GM18502 (cell line): ENCODE results near the gene ZNF827.

Experiments
- ATAC-seq: cut with Tn5 transposase; IDR thresholded peaks from one replicate; pipeline ENCODE4 v1.9.1; 2021; ENCODE audit warnings: mild to moderate bottlenecking; ENCODE audit not compliant: unreplicated experiment, poor library complexity

ZNF827 gene, protein sequence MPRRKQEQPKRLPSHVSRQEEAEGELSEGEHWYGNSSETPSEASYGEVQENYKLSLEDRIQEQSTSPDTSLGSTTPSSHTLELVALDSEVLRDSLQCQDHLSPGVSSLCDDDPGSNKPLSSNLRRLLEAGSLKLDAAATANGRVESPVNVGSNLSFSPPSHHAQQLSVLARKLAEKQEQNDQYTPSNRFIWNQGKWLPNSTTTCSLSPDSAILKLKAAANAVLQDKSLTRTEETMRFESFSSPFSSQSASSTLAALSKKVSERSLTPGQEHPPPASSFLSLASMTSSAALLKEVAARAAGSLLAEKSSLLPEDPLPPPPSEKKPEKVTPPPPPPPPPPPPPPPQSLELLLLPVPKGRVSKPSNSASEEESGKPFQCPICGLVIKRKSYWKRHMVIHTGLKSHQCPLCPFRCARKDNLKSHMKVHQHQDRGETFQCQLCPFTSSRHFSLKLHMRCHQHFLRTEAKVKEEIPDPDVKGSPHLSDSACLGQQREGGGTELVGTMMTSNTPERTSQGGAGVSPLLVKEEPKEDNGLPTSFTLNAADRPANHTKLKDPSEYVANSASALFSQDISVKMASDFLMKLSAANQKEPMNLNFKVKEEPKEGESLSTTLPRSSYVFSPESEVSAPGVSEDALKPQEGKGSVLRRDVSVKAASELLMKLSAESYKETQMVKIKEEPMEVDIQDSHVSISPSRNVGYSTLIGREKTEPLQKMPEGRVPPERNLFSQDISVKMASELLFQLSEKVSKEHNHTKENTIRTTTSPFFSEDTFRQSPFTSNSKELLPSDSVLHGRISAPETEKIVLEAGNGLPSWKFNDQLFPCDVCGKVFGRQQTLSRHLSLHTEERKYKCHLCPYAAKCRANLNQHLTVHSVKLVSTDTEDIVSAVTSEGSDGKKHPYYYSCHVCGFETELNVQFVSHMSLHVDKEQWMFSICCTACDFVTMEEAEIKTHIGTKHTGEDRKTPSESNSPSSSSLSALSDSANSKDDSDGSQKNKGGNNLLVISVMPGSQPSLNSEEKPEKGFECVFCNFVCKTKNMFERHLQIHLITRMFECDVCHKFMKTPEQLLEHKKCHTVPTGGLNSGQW

DNA sequence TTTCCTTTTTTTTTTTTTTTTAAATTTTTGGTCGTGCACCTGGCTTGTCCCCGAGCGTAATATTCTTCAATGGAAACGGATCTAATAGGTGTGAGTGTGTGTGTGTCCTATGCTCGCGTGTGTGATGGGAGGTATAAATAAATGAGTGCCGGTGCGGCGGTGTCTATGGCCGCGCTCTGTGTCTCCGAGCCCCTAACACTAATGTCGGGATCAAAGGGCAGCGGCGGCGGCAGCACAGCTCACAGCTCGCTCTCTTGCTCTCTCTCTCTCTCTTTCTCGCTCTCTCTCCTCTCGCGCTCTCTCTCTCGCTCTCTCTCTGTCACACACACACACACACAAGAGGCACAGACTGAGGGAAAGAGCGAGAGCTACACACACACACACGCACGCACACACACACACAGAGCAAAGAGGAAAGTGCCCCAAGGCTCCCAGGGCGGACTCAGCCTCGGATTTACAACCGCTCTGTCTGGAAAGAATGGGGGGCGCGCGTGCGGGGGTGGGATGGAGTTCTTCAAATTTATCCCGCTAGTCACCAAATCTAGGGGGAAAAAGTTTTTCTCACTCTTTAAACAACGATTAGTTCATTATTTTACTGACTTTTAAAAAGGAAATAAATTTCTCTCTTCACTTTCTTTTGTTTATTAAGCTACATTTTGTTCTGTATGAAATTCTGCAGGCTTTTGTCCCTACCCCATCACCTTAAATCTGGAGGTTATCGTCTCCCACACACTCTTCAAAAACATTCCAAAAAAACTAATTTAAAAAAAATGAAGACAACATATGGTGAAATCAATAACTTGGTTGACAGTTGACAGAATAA, at the start of gene ZNF827:
TSS of gene ZNF827 (minus strand) at position 206 of the 823 bp plus-strand sequence. CDS start 416 bp downstream, outside the sequence.
- ATAC-seq: peak; percentile 43

DNA sequence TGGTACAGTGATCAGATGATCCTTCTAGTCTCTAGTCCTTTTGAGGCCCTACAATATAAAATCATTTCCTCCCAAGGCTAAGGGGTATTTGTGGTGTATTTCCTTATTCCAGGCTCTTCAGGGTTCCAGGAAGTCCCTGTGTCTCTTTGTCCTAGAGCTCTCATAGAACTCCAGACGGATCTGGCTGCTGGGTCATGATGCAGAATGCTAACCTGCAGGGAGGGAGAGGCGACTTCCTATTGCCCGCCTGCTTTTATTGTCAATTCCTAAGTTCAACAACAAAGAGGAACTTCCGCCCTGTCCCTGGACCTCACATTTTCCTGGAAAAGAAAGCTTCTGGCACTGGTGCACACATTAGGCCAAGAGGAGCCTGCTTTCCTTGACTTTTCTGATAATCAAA, 45.9 kb upstream of the ZNF827 start:
- no peak for ATAC-seq

DNA sequence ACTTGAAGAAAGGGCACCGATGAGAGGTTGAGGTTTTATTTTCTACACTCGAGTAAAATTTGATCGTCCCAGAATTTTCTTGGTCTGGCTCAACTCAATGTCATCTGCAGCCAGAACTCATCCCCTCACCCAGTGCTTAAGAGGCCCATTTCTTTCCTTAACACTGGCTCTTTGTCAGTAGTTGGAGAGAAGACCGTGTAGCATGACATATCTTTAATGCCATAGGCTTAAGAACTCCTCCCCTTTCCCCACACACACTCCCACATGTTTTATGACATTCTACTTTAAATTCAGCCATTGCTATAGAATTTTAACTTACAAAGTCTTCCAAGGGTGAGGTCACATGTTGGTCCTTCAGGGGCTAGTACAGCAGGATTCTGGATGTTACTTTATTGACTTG, 44.2 kb upstream of the ZNF827 start:
- no peak for ATAC-seq

DNA sequence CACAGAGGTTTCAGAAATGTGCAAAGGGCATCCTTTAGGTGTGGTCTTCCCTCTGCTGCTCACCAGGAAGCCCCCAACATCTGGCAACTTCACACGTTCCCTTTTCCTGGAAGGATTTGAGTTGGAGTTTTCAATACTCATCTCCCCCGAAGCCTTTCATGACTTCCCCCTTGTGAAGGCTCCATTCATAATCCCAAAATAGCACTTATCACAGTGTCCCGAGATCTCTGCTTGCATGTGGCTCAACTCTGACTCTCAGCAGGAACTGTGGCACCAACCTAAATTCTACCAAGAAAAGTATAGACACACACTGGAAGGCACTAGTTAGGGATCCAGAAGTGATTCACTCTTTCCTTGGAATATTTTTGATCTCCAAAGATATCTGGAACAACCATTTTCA, 40.5 kb upstream of the ZNF827 start:
- no peak for ATAC-seq

DNA sequence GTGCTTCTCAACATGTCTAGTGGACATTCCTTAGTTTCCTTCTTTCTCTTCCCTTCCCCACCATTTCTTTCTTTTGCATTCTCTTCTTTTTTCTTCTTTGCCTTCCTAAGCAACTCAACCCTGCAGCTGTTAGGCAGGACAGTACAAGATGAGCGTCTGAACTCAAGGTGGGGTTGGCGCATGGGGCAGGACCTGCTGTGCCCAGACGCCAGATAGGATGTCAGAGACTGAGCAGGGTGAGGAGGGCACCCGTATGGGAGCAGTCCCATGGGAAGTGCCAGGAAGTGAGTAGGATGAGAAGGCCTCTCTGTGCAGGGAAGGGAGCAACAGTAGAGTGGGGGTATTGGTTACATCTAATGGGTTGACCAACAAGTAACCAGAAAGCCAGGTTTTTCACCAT, 38.1 kb upstream of the ZNF827 start:
- no peak for ATAC-seq

DNA sequence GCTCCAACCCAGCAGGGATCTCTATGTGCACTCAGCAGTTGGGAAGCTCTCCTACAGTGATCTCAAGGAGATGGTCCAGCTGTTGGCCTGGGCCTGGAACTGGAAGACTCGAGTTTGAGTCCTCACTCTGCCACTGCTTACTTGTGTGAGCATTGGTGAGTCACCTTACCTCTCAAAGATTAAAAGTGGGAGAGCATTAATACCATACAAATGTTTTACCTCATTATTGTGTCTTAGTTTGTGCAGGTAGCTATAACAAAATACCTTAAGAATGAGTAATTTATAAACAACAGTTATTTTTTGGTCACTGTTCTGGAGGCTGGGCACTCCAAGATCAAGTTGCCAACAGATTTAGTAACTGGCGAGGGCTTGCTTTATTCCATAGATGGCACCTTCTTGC, 21.4 kb upstream of the ZNF827 start:
- ATAC-seq: no peak

DNA sequence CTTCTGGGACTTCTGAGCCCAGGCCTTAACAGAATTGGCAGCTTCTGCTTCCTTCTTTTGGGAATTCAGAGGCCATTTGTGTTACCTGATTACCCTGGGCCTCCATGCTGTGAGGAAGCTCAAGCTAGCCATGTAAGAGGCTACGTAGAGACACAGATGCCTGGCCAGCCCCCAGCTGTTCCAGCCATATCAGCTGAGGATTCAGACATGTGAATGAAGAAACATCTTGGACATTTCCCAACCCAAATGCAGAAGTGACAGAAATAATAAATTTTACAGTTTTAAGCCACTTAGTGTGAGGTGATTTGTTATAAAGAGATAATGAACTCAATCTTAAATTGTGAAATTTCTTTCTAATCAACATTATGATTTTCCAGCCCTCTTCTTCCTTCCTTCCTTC, 18.7 kb upstream of the ZNF827 start:
- ATAC-seq: no peak

DNA sequence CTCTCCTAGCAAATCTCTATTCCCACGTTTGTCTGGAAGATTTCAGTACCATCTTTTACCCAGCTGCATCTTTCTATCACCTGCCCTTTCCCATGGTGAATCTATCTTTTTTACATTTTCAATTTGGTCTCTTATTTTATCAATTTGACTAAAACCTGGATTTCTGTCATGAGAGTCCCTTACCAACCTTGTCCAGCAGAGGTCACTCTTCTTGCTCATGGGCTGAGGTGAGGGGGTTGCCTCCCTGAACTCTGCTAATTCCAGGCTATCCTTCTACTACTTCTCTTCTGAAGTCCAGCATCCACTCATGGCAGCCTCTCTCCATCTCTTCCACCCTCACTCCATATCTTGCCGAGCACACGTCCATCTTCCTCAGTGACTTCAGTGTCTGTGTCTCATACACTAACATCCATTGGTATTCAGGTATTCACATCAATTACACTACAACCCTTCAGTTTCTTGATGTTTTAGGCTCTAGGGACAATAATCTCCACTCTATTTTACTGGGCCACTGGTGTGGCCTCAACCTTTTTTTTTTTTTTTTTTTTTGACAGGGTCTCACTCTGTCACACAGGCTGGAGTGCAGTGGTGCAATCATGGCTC, 17.8 kb upstream of the ZNF827 start:
- ATAC-seq: peak; percentile 66

DNA sequence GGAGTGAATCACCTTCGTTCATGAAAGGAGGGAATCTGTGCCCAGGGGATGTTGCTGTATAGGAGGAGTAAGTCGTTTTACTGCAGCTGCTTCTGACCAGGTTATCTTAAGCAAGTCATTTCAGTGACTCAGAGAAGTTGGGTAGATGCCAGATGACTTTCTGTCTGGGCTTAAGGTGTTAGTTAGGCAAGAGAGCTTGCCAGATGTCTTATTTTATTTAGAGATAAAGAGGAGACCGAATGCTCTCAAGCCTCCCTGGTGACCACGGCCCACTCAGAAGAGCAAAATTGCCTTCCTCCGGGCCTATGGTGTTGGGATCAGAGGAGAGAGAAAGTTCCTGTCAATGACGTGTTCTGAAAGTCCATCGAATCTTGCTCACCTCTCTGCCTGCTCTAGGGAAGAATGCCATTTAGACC, 16.3 kb upstream of the ZNF827 start:
- no peak for ATAC-seq

DNA sequence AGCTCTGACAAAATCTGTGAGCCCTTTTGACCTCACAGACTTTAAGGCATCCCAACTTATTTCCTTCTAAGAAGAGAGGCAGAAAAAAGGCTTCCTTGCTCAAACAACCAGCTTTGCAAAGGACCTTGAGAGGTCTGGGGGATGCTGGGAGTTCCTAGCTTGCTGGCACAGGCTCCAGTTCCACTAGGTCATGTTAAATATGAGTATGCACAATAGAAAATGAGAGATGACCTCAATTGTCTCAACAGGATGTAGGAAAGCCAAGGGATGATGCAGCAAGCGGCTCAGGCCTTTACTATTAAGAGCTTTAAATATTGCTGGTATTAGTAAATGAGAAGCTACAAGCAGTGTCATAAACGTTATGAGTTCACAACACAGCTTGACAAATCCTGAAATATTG, 13.3 kb upstream of the ZNF827 start:
- ATAC-seq: no peak

DNA sequence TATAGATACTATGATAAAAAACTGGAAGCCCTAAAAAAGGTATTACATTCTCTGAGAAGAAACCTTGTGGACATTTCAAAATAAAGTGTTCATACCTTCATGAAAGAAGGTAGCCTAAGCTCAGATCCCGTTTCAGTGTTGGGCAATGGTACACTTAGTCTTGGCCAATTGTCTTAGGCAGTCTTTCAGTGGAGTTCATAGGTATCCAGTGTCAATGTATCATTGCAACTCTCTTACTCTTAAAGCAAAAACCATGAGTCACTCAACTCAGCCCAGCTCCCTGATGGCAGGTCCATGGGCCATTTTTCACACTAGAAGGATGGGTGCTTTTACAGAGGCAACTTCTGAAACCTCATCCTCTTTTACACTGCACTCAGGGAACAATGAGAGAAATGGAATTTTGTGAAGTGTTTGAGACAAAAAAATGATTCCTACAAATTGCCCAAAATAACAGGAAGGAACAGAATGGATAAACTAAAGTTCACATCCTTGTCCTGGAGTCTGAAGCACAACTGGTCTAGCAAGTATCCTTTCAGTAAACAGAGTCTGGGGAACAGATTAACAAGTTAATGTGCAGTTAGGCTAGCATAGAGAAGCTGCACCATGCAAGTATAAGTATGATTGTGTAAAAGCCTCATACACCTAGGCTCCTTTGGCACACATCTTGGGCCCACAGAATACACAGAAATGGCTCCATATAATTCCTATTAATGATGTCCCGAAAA, 7.0 kb upstream of the ZNF827 start:
- ATAC-seq: no peak

DNA sequence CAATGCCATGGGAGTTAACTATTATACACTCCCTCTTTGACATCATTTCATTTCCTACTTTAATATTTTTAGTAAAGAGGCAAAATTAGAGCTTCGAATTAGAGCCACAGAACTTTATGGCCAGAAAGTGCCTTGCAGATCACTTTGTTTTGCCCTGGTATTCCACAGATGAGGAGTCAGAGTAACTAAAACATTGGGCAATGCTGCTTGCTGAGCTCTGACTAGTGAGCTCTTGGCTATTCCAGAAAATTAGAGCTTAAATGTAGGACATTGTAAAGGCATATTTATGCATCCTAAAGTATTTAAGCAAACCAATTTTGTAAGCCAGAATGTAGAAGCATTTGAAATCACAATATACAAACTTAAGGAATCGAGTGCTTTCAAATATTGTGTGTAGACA, 6.3 kb upstream of the ZNF827 start:
- ATAC-seq: no peak

DNA sequence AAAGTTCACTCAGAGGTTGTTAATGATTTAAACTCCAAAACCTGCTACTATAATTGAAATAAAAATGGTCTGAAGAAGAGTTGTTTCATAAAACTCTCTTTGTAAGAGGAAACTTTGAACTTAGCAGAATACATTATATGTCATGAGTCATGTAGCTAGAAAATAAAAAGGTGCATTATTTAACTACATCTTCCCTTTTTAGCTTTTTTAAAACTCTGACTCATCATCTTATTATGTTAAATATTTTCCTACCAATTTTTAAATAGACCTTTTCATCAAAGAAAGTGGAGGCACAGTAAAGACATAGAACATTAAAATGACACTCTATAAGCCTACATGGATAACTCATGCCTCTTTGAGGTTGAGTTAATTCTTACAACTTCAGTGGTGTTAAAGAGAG, 1.2 kb upstream of the ZNF827 start:
- no peak for ATAC-seq

DNA sequence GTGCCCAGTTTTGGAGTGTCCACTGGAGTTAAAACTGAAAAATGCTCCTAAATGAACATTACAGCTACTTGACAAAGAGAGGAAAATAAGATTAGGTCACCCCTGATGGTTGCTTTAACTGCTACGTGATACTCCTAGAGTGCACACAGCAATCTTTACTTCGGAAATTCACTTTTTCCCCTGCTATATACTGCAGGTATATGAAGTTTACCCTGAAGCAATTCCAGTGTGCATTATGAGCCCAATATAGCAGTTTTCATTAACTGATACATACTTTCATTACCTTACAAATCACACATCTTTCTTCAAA, 773 bp upstream of the ZNF827 start:
- ATAC-seq: no peak

DNA sequence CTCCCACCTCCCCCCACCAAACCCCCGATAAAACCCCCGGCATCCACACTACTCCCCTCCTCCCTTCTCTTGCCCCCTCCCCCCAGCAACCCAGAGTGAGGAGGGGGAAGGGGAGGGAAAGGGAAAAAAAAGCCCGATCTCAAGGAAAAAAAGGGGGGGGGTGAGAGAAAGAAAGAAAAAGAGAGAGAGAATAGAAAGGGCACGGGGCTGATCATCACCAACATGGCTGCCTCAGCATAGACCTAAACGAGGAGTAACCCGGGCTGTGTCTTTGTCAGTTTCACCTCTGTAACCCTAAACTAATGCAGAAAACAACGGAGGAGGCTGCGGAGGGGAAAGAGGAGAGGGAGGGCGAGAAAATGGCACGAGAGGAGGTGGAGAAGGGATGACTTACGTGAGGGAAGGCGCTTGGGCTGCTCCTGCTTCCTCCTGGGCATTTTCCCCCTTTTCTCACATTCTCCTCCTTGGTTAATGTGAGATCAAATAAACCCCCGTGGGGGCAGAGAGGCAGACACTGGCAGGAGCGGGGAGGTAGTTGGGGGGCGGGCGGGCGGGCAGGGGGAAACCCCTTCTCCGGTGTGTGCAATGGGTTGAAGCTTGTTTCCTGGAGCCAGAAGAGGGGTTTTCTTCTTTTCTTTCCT, 532 bp downstream of the ZNF827 start:
- peak; percentile 17 for ATAC-seq

DNA sequence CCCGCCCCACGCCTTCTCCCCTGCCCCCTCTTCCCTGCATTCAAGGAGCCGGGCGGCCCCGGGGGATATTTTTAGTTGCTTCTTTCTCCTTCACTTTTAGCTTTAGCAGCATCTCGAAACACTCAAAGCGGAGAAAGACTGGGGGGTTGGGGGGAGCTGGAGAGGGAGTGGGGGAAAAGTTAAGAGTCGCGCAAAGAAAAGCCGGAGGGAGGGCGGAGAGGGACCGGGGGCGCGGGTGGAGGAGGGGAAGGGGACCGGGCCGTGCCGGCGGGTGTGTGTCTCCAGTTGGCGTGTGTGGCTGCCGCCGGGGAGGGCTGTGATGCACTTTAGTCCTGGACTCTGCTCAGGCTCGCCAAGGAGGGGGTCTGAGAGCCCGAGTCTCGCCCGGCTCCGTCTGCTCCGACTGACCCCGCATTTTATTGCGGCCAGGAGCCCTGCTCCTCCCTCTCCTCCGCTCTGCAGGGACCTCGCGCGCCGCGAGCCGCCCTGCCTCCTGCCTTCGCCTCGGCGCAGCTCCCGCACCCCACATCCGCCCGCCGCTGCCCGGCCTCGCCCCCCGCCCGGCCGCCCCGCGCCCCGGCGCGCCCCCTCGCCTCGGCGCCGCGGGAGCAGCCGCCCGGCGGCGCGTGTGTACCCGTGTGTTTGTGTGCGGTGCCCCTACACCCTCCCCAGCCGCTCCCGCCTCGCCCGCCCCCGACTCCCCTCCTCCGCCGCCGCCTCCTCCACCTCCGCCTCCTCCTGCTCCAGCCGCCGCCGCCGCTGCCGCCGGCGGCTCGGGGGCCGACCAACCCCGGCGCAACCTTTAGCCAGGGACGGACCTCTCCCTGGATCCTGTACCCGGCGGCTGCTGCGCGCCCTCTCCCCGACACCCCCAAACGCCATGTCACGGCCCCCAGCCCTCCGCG, 1.4 kb downstream of the ZNF827 start:
- ATAC-seq: peak; percentile 19

DNA sequence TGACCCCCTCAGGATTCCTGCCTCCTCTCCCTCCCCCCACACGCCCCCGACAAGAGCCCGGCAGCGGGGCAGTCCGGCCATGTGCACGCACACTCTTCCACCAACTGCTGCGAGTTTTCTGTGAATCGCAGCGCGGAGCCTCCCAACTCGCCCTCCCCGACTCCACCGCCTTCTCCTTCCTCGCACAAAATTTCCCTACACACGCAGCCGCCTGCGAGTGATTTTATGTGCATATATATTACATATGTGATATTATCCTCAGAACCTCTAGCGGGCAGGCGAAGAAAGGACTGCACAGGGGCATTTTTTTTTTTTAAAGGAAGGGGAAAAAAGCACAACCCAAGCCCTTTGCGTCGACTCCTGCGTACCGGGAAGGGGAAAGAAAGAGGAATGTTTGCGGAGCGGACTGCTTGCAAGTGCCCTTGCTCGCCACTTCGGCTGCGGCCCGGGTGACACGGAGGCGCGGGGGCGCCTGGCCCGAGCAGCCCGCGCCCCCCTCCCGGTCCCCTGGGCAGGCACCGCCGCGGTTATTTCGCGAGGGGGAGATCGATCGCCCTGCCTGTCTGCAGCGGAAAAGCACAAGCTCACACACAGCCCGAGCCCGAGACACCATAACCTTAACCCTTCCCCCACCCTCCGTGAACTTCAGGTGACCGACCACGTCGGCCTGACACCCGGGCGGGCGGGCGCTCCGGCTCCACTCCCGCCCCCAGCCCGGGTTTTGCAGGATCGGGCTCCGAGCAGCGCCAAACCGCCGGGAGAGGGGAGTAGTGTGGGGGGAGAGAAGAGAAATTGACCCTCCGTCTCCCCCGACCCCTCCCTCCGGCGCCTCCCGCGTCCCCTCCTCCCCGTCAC, 2.3 kb downstream of the ZNF827 start:
- peak; percentile 54 for ATAC-seq
